T-helper 2 cell treated with Interferon-gamma antibody and Interleukin-4, amounts not matched to agents 5 μg/mL and 100 μg/mL, for 36 hours (primary cell): ENCODE results near the gene BBLN.

Experiments
- DNase-seq: peaks from one replicate; pipeline ENCODE4 v3.0.0; 2021; ENCODE audit warnings: low spot score
- H3K27ac Mint-ChIP-seq: one replicate; pipeline ENCODE4 v1.8.0; 2021; ENCODE audit warnings: mild to moderate bottlenecking, mixed read lengths
- H3K27me3 Mint-ChIP-seq: one replicate; pipeline ENCODE4 v1.8.0; 2021; ENCODE audit warnings: low read depth, mixed read lengths
- H3K36me3 Mint-ChIP-seq: one replicate; pipeline ENCODE4 v1.8.0; 2021; ENCODE audit warnings: low read depth, mixed read lengths
- H3K4me1 Mint-ChIP-seq: one replicate; pipeline ENCODE4 v1.8.0; 2021; ENCODE audit warnings: low read depth, mixed read lengths
- H3K4me3 Mint-ChIP-seq: one replicate; pipeline ENCODE4 v1.8.0; 2022; ENCODE audit warnings: mild to moderate bottlenecking, moderate library complexity, mixed read lengths
- H3K9me3 Mint-ChIP-seq: one replicate; pipeline ENCODE4 v1.8.0; 2021; ENCODE audit warnings: mixed read lengths

BBLN gene

GRCh38 chr9:128145536-128145935 lies 14.5 kb upstream of the BBLN start:
- no peaks in the 10 kb centered on the region for H3K9me3 Mint-ChIP-seq
- H3K4me3 Mint-ChIP-seq = no peak overlapping the region
- H3K4me1 Mint-ChIP-seq = peaks cover 9% of the 10 kb centered on the region
- no peaks in the 10 kb centered on the region for H3K27me3 Mint-ChIP-seq
- H3K36me3 Mint-ChIP-seq = no peaks in the 10 kb centered on the region
- DNase-seq = no peak
- H3K27ac Mint-ChIP-seq = no peak overlapping the region

- H3K36me3 Mint-ChIP-seq = no peaks in the 10 kb centered on the region
- H3K27me3 Mint-ChIP-seq = no peaks in the 10 kb centered on the region
- H3K4me3 Mint-ChIP-seq = no peak overlapping the region
- peaks cover 9% of the 10 kb centered on the region for H3K4me1 Mint-ChIP-seq
- H3K27ac Mint-ChIP-seq = no peak overlapping the region
- H3K9me3 Mint-ChIP-seq = no peaks in the 10 kb centered on the region
- DNase-seq = no peak
Observed at GRCh38 chr9:128145951-128146351, 14.1 kb upstream of the BBLN start.

GRCh38 chr9:128146591-128147120 lies 13.4 kb upstream of the BBLN start:
- Mint-ChIP-seq H3K9me3 (no peaks in the 10 kb centered on the region), H3K27ac (no peak overlapping the region), H3K36me3 (no peaks in the 10 kb centered on the region), H3K4me3 (no peak overlapping the region), H3K4me1 (peaks cover 9% of the 10 kb centered on the region), H3K27me3 (no peaks in the 10 kb centered on the region)
- DNase-seq = no peak

- Mint-ChIP-seq H3K4me3 (no peak overlapping the region), H3K27ac (no peak overlapping the region), H3K27me3 (no peaks in the 10 kb centered on the region), H3K9me3 (no peaks in the 10 kb centered on the region), H3K4me1 (peaks cover under 1% of the 10 kb centered on the region), H3K36me3 (no peaks in the 10 kb centered on the region)
- no peak for DNase-seq
Observed at GRCh38 chr9:128148509-128149000, 11.5 kb upstream of the BBLN start.

- Mint-ChIP-seq H3K27ac (peak within 1 kb of the TSS; percentile 15), H3K4me3 (no peak within 1 kb of the TSS)
- no peak for DNase-seq
Observed at GRCh38 chr9:128149001-128149701, 10.9 kb upstream of the BBLN start, which contains the start of gene LCN2. Gene LCN2 (plus strand): TSS chr9:128149453. CDS start chr9:128149526, 73 bp downstream.

GRCh38 chr9:128149951-128150593 lies 10.0 kb upstream of the BBLN start:
- H3K27me3 Mint-ChIP-seq = no peaks in the 10 kb centered on the region
- DNase-seq = no peak
- no peak overlapping the region for H3K4me3 Mint-ChIP-seq
- H3K27ac Mint-ChIP-seq = peak overlapping the region; percentile 15
- no peaks in the 10 kb centered on the region for H3K36me3 Mint-ChIP-seq
- no peaks in the 10 kb centered on the region for H3K4me1 Mint-ChIP-seq
- H3K9me3 Mint-ChIP-seq = no peaks in the 10 kb centered on the region

More at GRCh38 chr9:128149001-128149701, 10.9 kb upstream of the BBLN start, which contains the start of gene LCN2:
- H3K36me3 Mint-ChIP-seq = no peaks in the 10 kb centered on the region
- H3K4me1 Mint-ChIP-seq = no peaks in the 10 kb centered on the region
- no peaks in the 10 kb centered on the region for H3K9me3 Mint-ChIP-seq
- H3K27me3 Mint-ChIP-seq = no peaks in the 10 kb centered on the region

- Mint-ChIP-seq H3K27ac (no peak overlapping the region), H3K4me3 (no peak overlapping the region)
Observed at GRCh38 chr9:128150594-128151308, 9.3 kb upstream of the BBLN start.

GRCh38 chr9:128151309-128152132 lies 8.5 kb upstream of the BBLN start:
- H3K4me1 Mint-ChIP-seq = no peaks in the 10 kb centered on the region
- H3K27me3 Mint-ChIP-seq = no peaks in the 10 kb centered on the region
- H3K4me3 Mint-ChIP-seq = no peak overlapping the region
- no peak overlapping the region for H3K27ac Mint-ChIP-seq
- DNase-seq = no peak
- no peaks in the 10 kb centered on the region for H3K36me3 Mint-ChIP-seq
- no peaks in the 10 kb centered on the region for H3K9me3 Mint-ChIP-seq

More at GRCh38 chr9:128150594-128151308, 9.3 kb upstream of the BBLN start:
- H3K36me3 Mint-ChIP-seq = no peaks in the 10 kb centered on the region
- no peaks in the 10 kb centered on the region for H3K4me1 Mint-ChIP-seq
- H3K9me3 Mint-ChIP-seq = no peaks in the 10 kb centered on the region
- H3K27me3 Mint-ChIP-seq = no peaks in the 10 kb centered on the region
- no peak for DNase-seq

- Mint-ChIP-seq H3K36me3 (no peaks in the 10 kb centered on the region), H3K4me1 (no peaks in the 10 kb centered on the region), H3K4me3 (no peak overlapping the region), H3K27me3 (no peaks in the 10 kb centered on the region), H3K27ac (no peak overlapping the region), H3K9me3 (no peaks in the 10 kb centered on the region)
- DNase-seq = no peak
Observed at GRCh38 chr9:128152133-128153059, 7.7 kb upstream of the BBLN start.

GRCh38 chr9:128153060-128153946 lies 6.8 kb upstream of the BBLN start:
- no peak for DNase-seq
- no peaks in the 10 kb centered on the region for H3K36me3 Mint-ChIP-seq
- no peaks in the 10 kb centered on the region for H3K9me3 Mint-ChIP-seq
- H3K27me3 Mint-ChIP-seq = no peaks in the 10 kb centered on the region
- no peaks in the 10 kb centered on the region for H3K4me1 Mint-ChIP-seq
- no peak overlapping the region for H3K4me3 Mint-ChIP-seq
- H3K27ac Mint-ChIP-seq = no peak overlapping the region

- Mint-ChIP-seq H3K4me1 (no peaks in the 10 kb centered on the region), H3K27ac (no peak overlapping the region), H3K4me3 (no peak overlapping the region), H3K27me3 (no peaks in the 10 kb centered on the region), H3K36me3 (no peaks in the 10 kb centered on the region), H3K9me3 (no peaks in the 10 kb centered on the region)
- DNase-seq = no peak
Observed at GRCh38 chr9:128153947-128154695, 5.9 kb upstream of the BBLN start.
